Measurements from ENCODE around the gene ARID2. TPM values are rescaled to one million over a fixed set of nuclear protein-coding genes. Genes with fewer than 3 reads are reported as not detected.

Gene ARID2
- total and polyA plus RNA-seq, 4 donors, result 1.8 to 17.8 (median 13.2) TPM

DNA sequence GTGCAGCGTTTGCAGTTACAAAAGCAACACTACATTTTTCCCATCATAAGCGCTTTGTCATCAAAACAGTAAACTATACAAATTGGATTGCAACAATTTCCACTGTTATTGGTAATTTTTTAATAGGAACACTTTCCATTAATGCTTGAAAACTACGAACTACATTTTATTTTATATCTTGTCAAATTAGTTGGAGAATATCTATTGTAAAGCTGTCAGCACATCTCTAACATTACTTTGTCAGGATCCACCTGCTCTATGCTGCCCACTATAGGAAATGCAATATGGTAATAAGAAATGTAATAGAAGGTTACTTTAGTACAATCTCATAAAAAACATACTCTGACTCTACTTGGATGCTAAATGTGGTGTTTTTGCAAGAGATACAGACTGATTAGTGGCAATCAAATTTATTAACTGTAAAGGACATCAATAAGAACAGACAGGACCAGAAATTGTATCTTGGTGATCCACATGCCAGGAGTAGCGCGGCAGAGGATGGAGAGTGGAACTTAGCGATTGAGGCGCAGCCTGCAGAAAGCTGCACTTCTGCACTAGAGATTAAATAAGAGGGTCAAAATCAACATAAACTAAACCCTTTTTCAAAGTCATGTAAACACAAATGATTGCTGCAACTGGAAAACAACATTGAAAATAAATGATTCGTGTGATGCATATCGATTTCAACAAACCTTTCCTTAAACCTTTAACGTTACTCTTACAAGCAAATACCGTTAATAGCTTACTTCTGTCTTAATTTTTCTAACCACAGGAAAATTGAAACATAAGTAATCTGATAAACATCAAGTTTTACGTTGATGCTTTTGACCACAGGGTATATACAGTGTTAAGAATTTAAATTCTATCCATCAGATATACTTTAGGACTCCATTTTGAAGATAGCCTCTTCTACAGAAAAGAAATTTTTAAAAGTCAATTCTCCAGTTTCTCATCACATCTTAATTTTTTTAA lies 3.6 kb upstream of the ARID2 start (continued):
- TF ChIP-seq, protein P1, sequence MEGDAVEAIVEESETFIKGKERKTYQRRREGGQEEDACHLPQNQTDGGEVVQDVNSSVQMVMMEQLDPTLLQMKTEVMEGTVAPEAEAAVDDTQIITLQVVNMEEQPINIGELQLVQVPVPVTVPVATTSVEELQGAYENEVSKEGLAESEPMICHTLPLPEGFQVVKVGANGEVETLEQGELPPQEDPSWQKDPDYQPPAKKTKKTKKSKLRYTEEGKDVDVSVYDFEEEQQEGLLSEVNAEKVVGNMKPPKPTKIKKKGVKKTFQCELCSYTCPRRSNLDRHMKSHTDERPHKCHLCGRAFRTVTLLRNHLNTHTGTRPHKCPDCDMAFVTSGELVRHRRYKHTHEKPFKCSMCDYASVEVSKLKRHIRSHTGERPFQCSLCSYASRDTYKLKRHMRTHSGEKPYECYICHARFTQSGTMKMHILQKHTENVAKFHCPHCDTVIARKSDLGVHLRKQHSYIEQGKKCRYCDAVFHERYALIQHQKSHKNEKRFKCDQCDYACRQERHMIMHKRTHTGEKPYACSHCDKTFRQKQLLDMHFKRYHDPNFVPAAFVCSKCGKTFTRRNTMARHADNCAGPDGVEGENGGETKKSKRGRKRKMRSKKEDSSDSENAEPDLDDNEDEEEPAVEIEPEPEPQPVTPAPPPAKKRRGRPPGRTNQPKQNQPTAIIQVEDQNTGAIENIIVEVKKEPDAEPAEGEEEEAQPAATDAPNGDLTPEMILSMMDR (IDR thresholded peaks at IDR 0.05; ENCODE audit: low read depth, low read length, missing input control), result peak; percentile 54

DNA sequence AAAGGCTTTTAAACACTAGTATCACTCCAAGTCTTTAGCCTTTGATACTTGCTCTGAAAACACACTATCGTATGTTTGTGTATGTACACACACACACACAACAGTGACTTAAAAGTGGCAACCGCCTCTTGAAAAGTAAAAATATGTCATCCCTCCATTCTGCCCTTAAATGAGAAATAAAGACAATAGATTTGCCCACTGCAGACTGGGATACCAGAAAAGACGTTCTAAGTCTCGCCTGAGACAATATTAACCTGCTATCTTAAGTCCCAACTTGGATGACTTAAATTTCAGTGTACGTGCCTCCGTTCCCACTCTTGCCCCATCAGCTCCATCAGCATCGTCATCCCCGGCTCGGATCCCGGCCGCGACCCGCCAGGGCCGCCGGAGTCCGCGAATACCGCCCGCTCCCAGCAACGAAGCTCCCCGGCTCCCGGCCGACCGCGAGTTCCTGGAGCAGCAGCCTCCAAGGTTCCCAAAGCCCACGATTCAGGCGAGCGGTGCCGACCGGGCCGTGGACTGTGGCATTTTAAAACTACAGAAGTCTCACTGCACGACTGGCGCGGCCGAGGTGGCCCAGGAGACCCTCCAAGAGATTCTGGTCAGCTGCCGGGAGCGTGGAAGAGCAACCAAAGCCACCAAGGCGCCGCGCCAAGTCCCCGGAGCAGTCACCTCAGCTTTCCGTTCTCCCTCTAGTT lies 2.8 kb upstream of the ARID2 start:
- DNase-seq (ENCODE audit: low spot score), result peak; percentile 68
- Histone ChIP-seq H3K27ac (ENCODE audit: low read depth in 1 of 2, low read length in 2 of 2) (peak overlapping the region; percentile 94 to 98), H3K4me3 (ENCODE audit: low read depth in 1 of 3, low read length in 3 of 3) (peak overlapping the region; percentile 91 to 97 (median 95)), H3K9me3 (ENCODE audit: control insufficient read depth in 4 of 4, low read length in 3 of 4) (no peaks in the 10 kb centered on the region), H3K4me1 (ENCODE audit: control insufficient read depth in 4 of 4, insufficient read depth in 4 of 4, low read length in 3 of 4) (peaks cover 1 to 35% (median 17%) of the 10 kb centered on the region in 4 donors), H3K36me3 (ENCODE audit: control insufficient read depth in 4 of 4, insufficient read depth in 3 of 4, low read depth in 1 of 4, low read length in 3 of 4) (no peaks in the 10 kb centered on the region), H3K9ac (ENCODE audit: low read depth in 1 of 2, low read length in 2 of 2) (peak overlapping the region; percentile 91 to 98), H3K27me3 (ENCODE audit: control insufficient read depth in 4 of 4, insufficient read depth in 4 of 4, low read length in 3 of 4) (no peaks in the 10 kb centered on the region)
- WGBS, result under 1% methylated on average over 42 of the region's 42 CpGs
- TF ChIP-seq, protein P2, sequence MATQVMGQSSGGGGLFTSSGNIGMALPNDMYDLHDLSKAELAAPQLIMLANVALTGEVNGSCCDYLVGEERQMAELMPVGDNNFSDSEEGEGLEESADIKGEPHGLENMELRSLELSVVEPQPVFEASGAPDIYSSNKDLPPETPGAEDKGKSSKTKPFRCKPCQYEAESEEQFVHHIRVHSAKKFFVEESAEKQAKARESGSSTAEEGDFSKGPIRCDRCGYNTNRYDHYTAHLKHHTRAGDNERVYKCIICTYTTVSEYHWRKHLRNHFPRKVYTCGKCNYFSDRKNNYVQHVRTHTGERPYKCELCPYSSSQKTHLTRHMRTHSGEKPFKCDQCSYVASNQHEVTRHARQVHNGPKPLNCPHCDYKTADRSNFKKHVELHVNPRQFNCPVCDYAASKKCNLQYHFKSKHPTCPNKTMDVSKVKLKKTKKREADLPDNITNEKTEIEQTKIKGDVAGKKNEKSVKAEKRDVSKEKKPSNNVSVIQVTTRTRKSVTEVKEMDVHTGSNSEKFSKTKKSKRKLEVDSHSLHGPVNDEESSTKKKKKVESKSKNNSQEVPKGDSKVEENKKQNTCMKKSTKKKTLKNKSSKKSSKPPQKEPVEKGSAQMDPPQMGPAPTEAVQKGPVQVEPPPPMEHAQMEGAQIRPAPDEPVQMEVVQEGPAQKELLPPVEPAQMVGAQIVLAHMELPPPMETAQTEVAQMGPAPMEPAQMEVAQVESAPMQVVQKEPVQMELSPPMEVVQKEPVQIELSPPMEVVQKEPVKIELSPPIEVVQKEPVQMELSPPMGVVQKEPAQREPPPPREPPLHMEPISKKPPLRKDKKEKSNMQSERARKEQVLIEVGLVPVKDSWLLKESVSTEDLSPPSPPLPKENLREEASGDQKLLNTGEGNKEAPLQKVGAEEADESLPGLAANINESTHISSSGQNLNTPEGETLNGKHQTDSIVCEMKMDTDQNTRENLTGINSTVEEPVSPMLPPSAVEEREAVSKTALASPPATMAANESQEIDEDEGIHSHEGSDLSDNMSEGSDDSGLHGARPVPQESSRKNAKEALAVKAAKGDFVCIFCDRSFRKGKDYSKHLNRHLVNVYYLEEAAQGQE (IDR thresholded peaks at IDR 0.05), result no peak
- no peak for TF ChIP-seq NR2F2 (IDR thresholded peaks at IDR 0.05)
- no peak for TF ChIP-seq RAD21 (IDR thresholded peaks at IDR 0.05)
- no peak for TF ChIP-seq HNF4G (IDR thresholded peaks at IDR 0.05)
- no peak for TF ChIP-seq FOXA2 (IDR thresholded peaks at IDR 0.05)
- TF ChIP-seq FOXA1 (IDR thresholded peaks at IDR 0.05), result no peak

DNA sequence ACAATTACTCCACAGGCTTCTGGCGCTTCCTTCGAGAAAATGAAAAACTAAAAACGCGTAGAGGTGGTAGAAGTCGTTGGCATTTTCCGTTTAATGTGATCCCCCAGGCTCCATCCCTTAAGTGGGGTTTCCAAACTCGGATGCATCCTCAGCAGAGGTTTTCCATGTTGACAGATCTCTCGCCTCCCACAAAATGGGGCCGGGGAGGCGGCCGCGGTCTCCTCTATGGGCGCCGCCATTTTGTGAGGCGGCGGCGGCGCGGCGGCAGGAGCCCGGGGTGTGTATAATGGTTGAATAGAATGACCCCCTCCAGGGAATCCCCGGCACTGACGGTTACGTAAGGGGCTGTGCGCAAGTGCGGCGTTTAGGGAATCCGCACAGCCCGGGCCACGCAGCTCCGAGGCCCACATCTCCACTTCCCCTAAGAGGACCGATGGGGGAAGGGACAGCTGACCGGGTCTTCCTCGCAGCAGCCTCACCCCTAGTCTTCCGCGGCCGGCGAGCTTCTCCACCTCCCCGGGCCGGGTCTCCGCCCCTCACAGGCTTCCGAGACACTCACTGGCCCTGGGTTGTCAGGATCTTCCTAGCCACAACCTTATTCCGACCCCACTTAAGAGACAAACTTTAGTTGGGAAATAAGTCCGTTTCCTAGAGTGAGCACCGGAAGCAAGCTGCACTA lies 2.1 kb upstream of the ARID2 start:
- H3K27me3 ChIP-seq (ENCODE audit: control insufficient read depth in 4 of 4, insufficient read depth in 4 of 4, low read length in 3 of 4), result no peaks in the 10 kb centered on the region
- no peaks in the 10 kb centered on the region for H3K9me3 ChIP-seq (ENCODE audit: control insufficient read depth in 4 of 4, low read length in 3 of 4)
- peak; percentile 89 for DNase-seq (ENCODE audit: low spot score)
- H3K4me1 ChIP-seq (ENCODE audit: control insufficient read depth in 4 of 4, insufficient read depth in 4 of 4, low read length in 3 of 4), result peaks cover 3 to 41% (median 20%) of the 10 kb centered on the region in 4 donors
- H3K27ac ChIP-seq (ENCODE audit: low read depth in 1 of 2, low read length in 2 of 2), result peak overlapping the region; percentile 94 to 98
- peak overlapping the region; percentile 91 to 98 for H3K9ac ChIP-seq (ENCODE audit: low read depth in 1 of 2, low read length in 2 of 2)
- peak overlapping the region; percentile 91 to 97 (median 95) for H3K4me3 ChIP-seq (ENCODE audit: low read depth in 1 of 3, low read length in 3 of 3)
- WGBS, result under 1% methylated on average over 45 of the region's 45 CpGs
- no peaks in the 10 kb centered on the region for H3K36me3 ChIP-seq (ENCODE audit: control insufficient read depth in 4 of 4, insufficient read depth in 3 of 4, low read depth in 1 of 4, low read length in 3 of 4)
- TF ChIP-seq RAD21 (IDR thresholded peaks at IDR 0.05) (peak; percentile 7 to 17), FOXA2 (IDR thresholded peaks at IDR 0.05) (no peak), JUND (IDR thresholded peaks at IDR 0.05) (peak in 1 of 2 donors; percentile 64), EGR1 (IDR thresholded peaks at IDR 0.05; ENCODE audit: low read depth in 2 of 2) (peak; percentile 36 to 62), HNF4A (conservative IDR thresholded peaks at IDR 0.05) (peak; percentile 33 to 43), RXRA (IDR thresholded peaks at IDR 0.05) (peak; percentile 65 to 80), GABPA (IDR thresholded peaks at IDR 0.05 in 1 of 2, conservative IDR thresholded peaks at IDR 0.05 in 1 of 2) (peak; percentile 33 to 63), YY1 (IDR thresholded peaks at IDR 0.05) (peak; percentile 100)
- TF ChIP-seq, protein P2 (IDR thresholded peaks at IDR 0.05), result peak; percentile 77
- TF ChIP-seq, protein P3, sequence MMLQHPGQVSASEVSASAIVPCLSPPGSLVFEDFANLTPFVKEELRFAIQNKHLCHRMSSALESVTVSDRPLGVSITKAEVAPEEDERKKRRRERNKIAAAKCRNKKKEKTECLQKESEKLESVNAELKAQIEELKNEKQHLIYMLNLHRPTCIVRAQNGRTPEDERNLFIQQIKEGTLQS (IDR thresholded peaks at IDR 0.05), result peak; percentile 64
